ENCODE results near the gene PCDHB14.
"Not testable (repeated sequence)": the region's sequence is repeated elsewhere in the genome, so short reads cannot be mapped to it uniquely, and the experiment has no call there.

- not testable (repeated sequence) for TF ChIP-seq CTCF, POLR2A, EP300, POLR2AphosphoS5 (IDR thresholded peaks at IDR 0.05)
These were observed 34.0 kb upstream of the PCDHB14 start for GRCh38 chr5:141189131-141189530.
